Activated T-helper 1 cell treated with anti-CD3 and anti-CD28 coated beads, Interleukin-12 subunit alpha, Interleukin-12 subunit beta, Interleukin-2, Interleukin-4 antibody, amounts not matched to agents 30 ng/mL and 10 ng/mL and 1 ng/mL, durations not matched to agents 14 hours and 24 hours and 36 hours (primary cell): ENCODE measurements around the gene AMDHD1. TPM values are rescaled to one million over a fixed set of nuclear protein-coding genes. Genes with fewer than 3 reads are reported as not detected.

Experiments used
- DNase-seq: peaks from one replicate; pipeline ENCODE4 v3.0.0; 2021; ENCODE audit warnings: low spot score
- H3K27ac Mint-ChIP-seq: one replicate; pipeline ENCODE4 v1.8.0; 2021; ENCODE audit warnings: mild to moderate bottlenecking, mixed read lengths
- H3K27me3 Mint-ChIP-seq: one replicate; pipeline ENCODE4 v1.8.0; 2022; ENCODE audit warnings: mild to moderate bottlenecking, moderate library complexity, mixed read lengths; ENCODE audit not compliant: insufficient read depth
- H3K36me3 Mint-ChIP-seq: one replicate; pipeline ENCODE4 v1.8.0; 2021; ENCODE audit warnings: low read depth, mixed read lengths
- H3K4me1 Mint-ChIP-seq: one replicate; pipeline ENCODE4 v1.8.0; 2021; ENCODE audit warnings: low read depth, mixed read lengths
- H3K4me3 Mint-ChIP-seq: one replicate; pipeline ENCODE4 v1.8.0; 2021; ENCODE audit warnings: mild to moderate bottlenecking, moderate library complexity, mixed read lengths
- H3K9me3 Mint-ChIP-seq: one replicate; pipeline ENCODE4 v1.8.0; 2021; ENCODE audit warnings: mixed read lengths
- intact Hi-C: fragments of 100-400 bp; cut with micrococcal nuclease; formaldehyde crosslinking; loops from one replicate; pipeline ENCODE4 v1.15.1; 2024
- total RNA-seq: library from RNA; stranded (reverse); gene quantifications from 2 replicates; pipeline ENCODE4 v1.2.3, GENCODE V29; 2022

AMDHD1 gene
- total RNA-seq, 1 donor from 2014 or later: 0.21 TPM

- Mint-ChIP-seq H3K4me3 (no peak overlapping the region), H3K4me1 (no peaks in the 10 kb centered on the region), H3K36me3 (no peaks in the 10 kb centered on the region), H3K9me3 (no peaks in the 10 kb centered on the region), H3K27me3 (no peaks in the 10 kb centered on the region), H3K27ac (no peak overlapping the region)
- intact Hi-C loops: no loop called here
- no peak for DNase-seq
Measured at GRCh38 chr12:95989504-95990123, 46.5 kb downstream of the AMDHD1 start.

GRCh38 chr12:95990136-95990535, 47.0 kb downstream of the AMDHD1 start:
- intact Hi-C loops: no loop called here
- no peaks in the 10 kb centered on the region for H3K9me3 Mint-ChIP-seq
- H3K4me3 Mint-ChIP-seq: no peak overlapping the region
- DNase-seq: no peak
- no peaks in the 10 kb centered on the region for H3K27me3 Mint-ChIP-seq
- H3K4me1 Mint-ChIP-seq: no peaks in the 10 kb centered on the region
- H3K36me3 Mint-ChIP-seq: no peaks in the 10 kb centered on the region
- H3K27ac Mint-ChIP-seq: no peak overlapping the region

GRCh38 chr12:95993907-95994306, 50.8 kb downstream of the AMDHD1 start:
- H3K9me3 Mint-ChIP-seq: no peaks in the 10 kb centered on the region
- intact Hi-C loops: no loop called here
- peaks cover 6% of the 10 kb centered on the region for H3K36me3 Mint-ChIP-seq
- peaks cover 16% of the 10 kb centered on the region for H3K4me1 Mint-ChIP-seq
- no peak overlapping the region for H3K27ac Mint-ChIP-seq
- no peak for DNase-seq
- no peak overlapping the region for H3K4me3 Mint-ChIP-seq
- H3K27me3 Mint-ChIP-seq: no peaks in the 10 kb centered on the region

- no peak for DNase-seq
- Mint-ChIP-seq H3K4me1 (peaks cover 18% of the 10 kb centered on the region), H3K9me3 (no peaks in the 10 kb centered on the region), H3K4me3 (no peak overlapping the region), H3K27me3 (no peaks in the 10 kb centered on the region), H3K36me3 (peaks cover 6% of the 10 kb centered on the region), H3K27ac (no peak overlapping the region)
- intact Hi-C loops: no loop called here
Measured at GRCh38 chr12:95994476-95994875, 51.3 kb downstream of the AMDHD1 start.

- no peak overlapping the region for H3K27ac Mint-ChIP-seq
- H3K9me3 Mint-ChIP-seq: no peaks in the 10 kb centered on the region
- no peaks in the 10 kb centered on the region for H3K27me3 Mint-ChIP-seq
- H3K4me3 Mint-ChIP-seq: no peak overlapping the region
- peaks cover 18% of the 10 kb centered on the region for H3K4me1 Mint-ChIP-seq
- H3K36me3 Mint-ChIP-seq: peaks cover 9% of the 10 kb centered on the region
- no peak for DNase-seq
- intact Hi-C loops: loop anchor here (5.0 kb wide), 1 partner anchor 168 kb away; no protein-coding TSS in a partner anchor
Measured at GRCh38 chr12:95995238-95996031, 52.3 kb downstream of the AMDHD1 start.

GRCh38 chr12:95996034-95996658, 53.0 kb downstream of the AMDHD1 start, which contains the start of gene HAL:
Gene HAL (minus strand): TSS chr12:95996344. CDS start chr12:95995910, 434 bp downstream.
- no peak within 1 kb of the TSS for H3K4me3 Mint-ChIP-seq

GRCh38 chr12:95997276-95997675, 54.1 kb downstream of the AMDHD1 start:
- Mint-ChIP-seq H3K4me1 (peaks cover 18% of the 10 kb centered on the region), H3K27me3 (no peaks in the 10 kb centered on the region), H3K36me3 (peaks cover 12% of the 10 kb centered on the region)

More at GRCh38 chr12:95996034-95996658, 53.0 kb downstream of the AMDHD1 start, which contains the start of gene HAL:
- Mint-ChIP-seq H3K27ac (no peak within 1 kb of the TSS), H3K36me3 (peaks cover 12% of the 10 kb centered on the region), H3K9me3 (no peaks in the 10 kb centered on the region), H3K4me1 (peaks cover 18% of the 10 kb centered on the region), H3K27me3 (no peaks in the 10 kb centered on the region)
- DNase-seq: no peak
- intact Hi-C loops: loop anchor here (5.0 kb wide), 1 partner anchor 169 kb away; no protein-coding TSS in a partner anchor

GRCh38 chr12:95997911-95998510, 54.9 kb downstream of the AMDHD1 start:
- Mint-ChIP-seq H3K36me3 (peaks cover 17% of the 10 kb centered on the region), H3K4me3 (no peak overlapping the region), H3K4me1 (peaks cover 18% of the 10 kb centered on the region), H3K27me3 (no peaks in the 10 kb centered on the region), H3K9me3 (no peaks in the 10 kb centered on the region), H3K27ac (no peak overlapping the region)
- intact Hi-C loops: loop anchor here (1.0 to 5.0 kb wide), 5 partner anchors 37 to 171 kb away; partner anchors contain the start of genes AMDHD1, CCDC38 and LTA4H
- no peak for DNase-seq

More at GRCh38 chr12:95997276-95997675, 54.1 kb downstream of the AMDHD1 start:
- H3K9me3 Mint-ChIP-seq: no peaks in the 10 kb centered on the region
- H3K4me3 Mint-ChIP-seq: no peak overlapping the region
- no peak overlapping the region for H3K27ac Mint-ChIP-seq
- intact Hi-C loops: loop anchor here (5.0 kb wide), 1 partner anchor 170 kb away; no protein-coding TSS in a partner anchor
- no peak for DNase-seq

- peak overlapping the region; percentile 20 for H3K27ac Mint-ChIP-seq
- intact Hi-C loops: loop anchor here (1.0 to 5.0 kb wide), 5 partner anchors 36 to 171 kb away; partner anchors contain the start of genes AMDHD1, CCDC38 and LTA4H
- H3K4me3 Mint-ChIP-seq: no peak overlapping the region
Measured at GRCh38 chr12:95998611-95999286, 55.6 kb downstream of the AMDHD1 start.

GRCh38 chr12:95999484-95999883, 56.4 kb downstream of the AMDHD1 start:
- no peak overlapping the region for H3K27ac Mint-ChIP-seq
- H3K36me3 Mint-ChIP-seq: peaks cover 18% of the 10 kb centered on the region
- no peaks in the 10 kb centered on the region for H3K27me3 Mint-ChIP-seq
- no peak for DNase-seq
- H3K4me1 Mint-ChIP-seq: peaks cover 18% of the 10 kb centered on the region
- no peaks in the 10 kb centered on the region for H3K9me3 Mint-ChIP-seq
- intact Hi-C loops: loop anchor here (2.0 to 5.0 kb wide), 3 partner anchors 35 to 172 kb away; partner anchors contain the start of genes AMDHD1, CCDC38 and LTA4H
- no peak overlapping the region for H3K4me3 Mint-ChIP-seq

More at GRCh38 chr12:95998611-95999286, 55.6 kb downstream of the AMDHD1 start:
- peak; percentile 42 for DNase-seq
- Mint-ChIP-seq H3K9me3 (no peaks in the 10 kb centered on the region), H3K36me3 (peaks cover 18% of the 10 kb centered on the region), H3K27me3 (no peaks in the 10 kb centered on the region), H3K4me1 (peaks cover 18% of the 10 kb centered on the region)

GRCh38 chr12:96000858-96001257, 57.7 kb downstream of the AMDHD1 start:
- peaks cover 18% of the 10 kb centered on the region for H3K4me1 Mint-ChIP-seq
- DNase-seq: no peak
- no peak overlapping the region for H3K4me3 Mint-ChIP-seq
- H3K27me3 Mint-ChIP-seq: no peaks in the 10 kb centered on the region
- peaks cover 27% of the 10 kb centered on the region for H3K36me3 Mint-ChIP-seq
- H3K27ac Mint-ChIP-seq: peak overlapping the region; percentile 81
- H3K9me3 Mint-ChIP-seq: no peaks in the 10 kb centered on the region
- intact Hi-C loops: no loop called here

GRCh38 chr12:96006727-96007126, 63.6 kb downstream of the AMDHD1 start:
- intact Hi-C loops: no loop called here
- no peaks in the 10 kb centered on the region for H3K27me3 Mint-ChIP-seq
- no peaks in the 10 kb centered on the region for H3K4me1 Mint-ChIP-seq
- no peak overlapping the region for H3K27ac Mint-ChIP-seq
- no peak overlapping the region for H3K4me3 Mint-ChIP-seq
- H3K9me3 Mint-ChIP-seq: no peaks in the 10 kb centered on the region
- peaks cover 30% of the 10 kb centered on the region for H3K36me3 Mint-ChIP-seq
- DNase-seq: no peak
